ENCODE results near the gene SRSF1.

The SRSF1 gene

GRCh38 chr17:58041161-58041560 is 34.1 kb upstream of the SRSF1 start:
- no peak overlapping the region for H3K9ac ChIP-seq

GRCh38 chr17:58040386-58040785 is 33.3 kb upstream of the SRSF1 start:
- Histone ChIP-seq H4K20me1 (ENCODE audit: insufficient read depth) (no peaks in the 10 kb centered on the region), H3K36me3 (ENCODE audit: insufficient read depth) (no peaks in the 10 kb centered on the region), H3K27me3 (ENCODE audit: insufficient read depth, low read depth) (no peaks in the 10 kb centered on the region), H3K9ac (no peak overlapping the region), H3K4me2 (no peak overlapping the region), H3K4me1 (ENCODE audit: low read depth, poor library complexity, severe bottlenecking) (no peaks in the 10 kb centered on the region), H3K4me3 (IDR thresholded peaks at IDR 0.05; ENCODE audit: insufficient read depth, low read depth, low read length) (no peak overlapping the region), H3K79me2 (ENCODE audit: insufficient read depth, low read depth) (no peaks in the 10 kb centered on the region), H2AFZ (ENCODE audit: low read depth) (no peak overlapping the region), H3K27ac (no peak overlapping the region)
- TF ChIP-seq CTCF (conservative IDR thresholded peaks at IDR 0.05; ENCODE audit: low read depth, low read length) = no peak

More at GRCh38 chr17:58041161-58041560, 34.1 kb upstream of the SRSF1 start:
- no peak overlapping the region for H3K4me3 ChIP-seq (IDR thresholded peaks at IDR 0.05; ENCODE audit: insufficient read depth, low read depth, low read length)
- H3K79me2 ChIP-seq (ENCODE audit: insufficient read depth, low read depth) = no peaks in the 10 kb centered on the region
- H3K4me2 ChIP-seq = no peak overlapping the region
- no peak for TF ChIP-seq CTCF (conservative IDR thresholded peaks at IDR 0.05; ENCODE audit: low read depth, low read length)
- H3K27ac ChIP-seq = no peak overlapping the region
- H3K4me1 ChIP-seq (ENCODE audit: low read depth, poor library complexity, severe bottlenecking) = no peaks in the 10 kb centered on the region
- H2AFZ ChIP-seq (ENCODE audit: low read depth) = no peak overlapping the region
- no peaks in the 10 kb centered on the region for H3K36me3 ChIP-seq (ENCODE audit: insufficient read depth)
- no peaks in the 10 kb centered on the region for H4K20me1 ChIP-seq (ENCODE audit: insufficient read depth)
- no peaks in the 10 kb centered on the region for H3K27me3 ChIP-seq (ENCODE audit: insufficient read depth, low read depth)

GRCh38 chr17:58039975-58040374 is 32.9 kb upstream of the SRSF1 start:
- H3K9ac ChIP-seq = no peak overlapping the region
- no peaks in the 10 kb centered on the region for H3K27me3 ChIP-seq (ENCODE audit: insufficient read depth, low read depth)
- H3K4me3 ChIP-seq (IDR thresholded peaks at IDR 0.05; ENCODE audit: insufficient read depth, low read depth, low read length) = no peak overlapping the region
- H3K4me1 ChIP-seq (ENCODE audit: low read depth, poor library complexity, severe bottlenecking) = no peaks in the 10 kb centered on the region
- H4K20me1 ChIP-seq (ENCODE audit: insufficient read depth) = no peaks in the 10 kb centered on the region
- TF ChIP-seq CTCF (conservative IDR thresholded peaks at IDR 0.05; ENCODE audit: low read depth, low read length) = no peak
- H3K27ac ChIP-seq = no peak overlapping the region
- no peaks in the 10 kb centered on the region for H3K36me3 ChIP-seq (ENCODE audit: insufficient read depth)
- H2AFZ ChIP-seq (ENCODE audit: low read depth) = no peak overlapping the region
- H3K79me2 ChIP-seq (ENCODE audit: insufficient read depth, low read depth) = no peaks in the 10 kb centered on the region
- no peak overlapping the region for H3K4me2 ChIP-seq

- TF ChIP-seq CTCF (conservative IDR thresholded peaks at IDR 0.05; ENCODE audit: low read depth, low read length) = no peak
- Histone ChIP-seq H3K36me3 (ENCODE audit: insufficient read depth) (no peaks in the 10 kb centered on the region), H3K9ac (no peak overlapping the region), H3K4me1 (ENCODE audit: low read depth, poor library complexity, severe bottlenecking) (no peaks in the 10 kb centered on the region), H3K4me3 (IDR thresholded peaks at IDR 0.05; ENCODE audit: insufficient read depth, low read depth, low read length) (no peak overlapping the region), H2AFZ (ENCODE audit: low read depth) (no peak overlapping the region), H4K20me1 (ENCODE audit: insufficient read depth) (no peaks in the 10 kb centered on the region), H3K27me3 (ENCODE audit: insufficient read depth, low read depth) (no peaks in the 10 kb centered on the region), H3K79me2 (ENCODE audit: insufficient read depth, low read depth) (no peaks in the 10 kb centered on the region), H3K4me2 (no peak overlapping the region), H3K27ac (no peak overlapping the region)
Observed at GRCh38 chr17:58032691-58033415, 25.8 kb upstream of the SRSF1 start.

Data from KMS-11 (cell line).